ENCODE measurements around the gene SLC17A7. TPM values are rescaled to one million over a fixed set of nuclear protein-coding genes. Genes with fewer than 3 reads are reported as not detected.
A peak's percentile ranks its signal among the peaks of the same experiment; 100 is the strongest.

SLC17A7 gene
- total and polyA plus RNA-seq, 9 of the 15 experiments (the other 6 are each of a cell fraction or from before 2014, with no cell fraction given), result 1.1 to 15.7 (median 2.4) TPM

DNA sequence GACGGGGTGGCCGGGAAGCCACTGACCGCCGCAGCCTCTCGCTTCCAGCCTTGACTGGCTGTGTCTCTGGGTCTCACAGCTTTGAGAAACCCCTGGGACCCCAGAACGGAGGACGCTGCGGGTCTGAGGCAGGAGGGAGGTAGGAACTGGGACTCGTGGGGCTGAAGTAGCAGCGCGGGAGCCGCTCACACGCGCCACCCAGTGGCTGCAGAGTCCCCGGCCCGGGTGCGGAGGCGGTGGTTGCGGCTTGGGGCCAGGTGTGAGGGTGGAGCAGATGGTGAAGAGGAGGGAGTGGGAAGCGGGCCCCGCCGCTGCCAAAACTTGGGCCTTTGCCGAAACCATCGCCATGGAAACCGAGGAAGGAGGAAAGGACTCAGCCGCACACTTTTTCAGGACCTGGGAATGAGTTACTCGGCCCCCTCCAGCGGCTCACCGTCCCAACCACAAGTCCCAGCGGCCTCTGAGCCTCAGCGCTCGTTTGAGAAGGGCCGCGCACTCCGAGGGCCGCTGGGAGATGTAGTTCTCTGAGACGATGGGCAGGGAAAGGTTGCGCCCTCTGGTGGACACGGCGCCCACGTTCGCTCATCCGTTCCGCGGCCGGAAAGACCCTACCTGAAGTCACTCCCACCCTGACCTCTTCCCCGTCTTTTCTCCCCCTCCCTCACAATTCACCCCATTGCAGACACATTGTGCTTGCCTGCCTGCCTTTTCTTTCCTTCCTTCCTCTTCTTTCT lies 2.2 kb upstream of the SLC17A7 start (continued):
- TF ChIP-seq, protein P1, sequence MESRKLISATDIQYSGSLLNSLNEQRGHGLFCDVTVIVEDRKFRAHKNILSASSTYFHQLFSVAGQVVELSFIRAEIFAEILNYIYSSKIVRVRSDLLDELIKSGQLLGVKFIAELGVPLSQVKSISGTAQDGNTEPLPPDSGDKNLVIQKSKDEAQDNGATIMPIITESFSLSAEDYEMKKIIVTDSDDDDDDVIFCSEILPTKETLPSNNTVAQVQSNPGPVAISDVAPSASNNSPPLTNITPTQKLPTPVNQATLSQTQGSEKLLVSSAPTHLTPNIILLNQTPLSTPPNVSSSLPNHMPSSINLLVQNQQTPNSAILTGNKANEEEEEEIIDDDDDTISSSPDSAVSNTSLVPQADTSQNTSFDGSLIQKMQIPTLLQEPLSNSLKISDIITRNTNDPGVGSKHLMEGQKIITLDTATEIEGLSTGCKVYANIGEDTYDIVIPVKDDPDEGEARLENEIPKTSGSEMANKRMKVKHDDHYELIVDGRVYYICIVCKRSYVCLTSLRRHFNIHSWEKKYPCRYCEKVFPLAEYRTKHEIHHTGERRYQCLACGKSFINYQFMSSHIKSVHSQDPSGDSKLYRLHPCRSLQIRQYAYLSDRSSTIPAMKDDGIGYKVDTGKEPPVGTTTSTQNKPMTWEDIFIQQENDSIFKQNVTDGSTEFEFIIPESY (CRISPR knock-in tag; IDR thresholded peaks at IDR 0.05), result peak; percentile 93
- 0 out of 2 replicates have a peak, but pooled peaks have one; percentile 5 for TF ChIP-seq ZNF324 (CRISPR knock-in tag; IDR thresholded peaks at IDR 0.05)
- peak; percentile 96 for TF ChIP-seq ZNF197 (CRISPR knock-in tag; IDR thresholded peaks at IDR 0.05; ENCODE audit: low read depth)
- 0 out of 2 replicates have a peak, but pooled peaks have one; percentile 29 for TF ChIP-seq THAP7 (CRISPR knock-in tag; IDR thresholded peaks at IDR 0.05)
- TF ChIP-seq NR1H2 (CRISPR knock-in tag; IDR thresholded peaks at IDR 0.05), result peak; percentile 62; the same call in 1 of the 2 replicates
- TF ChIP-seq PHF21A (IDR thresholded peaks at IDR 0.05; ENCODE audit: borderline replicate concordance, low read depth), result peak; percentile 58; the same call in 1 of the 2 replicates
- TF ChIP-seq MAX (CRISPR knock-in tag; IDR thresholded peaks at IDR 0.05), result peak; percentile 84
- TF ChIP-seq ZNF395 (CRISPR knock-in tag; IDR thresholded peaks at IDR 0.05), result peak; percentile 88
- TF ChIP-seq ZEB2 (IDR thresholded peaks at IDR 0.05), result peak; percentile 73; the same call in 1 of the 2 replicates
- TF ChIP-seq, protein P2, sequence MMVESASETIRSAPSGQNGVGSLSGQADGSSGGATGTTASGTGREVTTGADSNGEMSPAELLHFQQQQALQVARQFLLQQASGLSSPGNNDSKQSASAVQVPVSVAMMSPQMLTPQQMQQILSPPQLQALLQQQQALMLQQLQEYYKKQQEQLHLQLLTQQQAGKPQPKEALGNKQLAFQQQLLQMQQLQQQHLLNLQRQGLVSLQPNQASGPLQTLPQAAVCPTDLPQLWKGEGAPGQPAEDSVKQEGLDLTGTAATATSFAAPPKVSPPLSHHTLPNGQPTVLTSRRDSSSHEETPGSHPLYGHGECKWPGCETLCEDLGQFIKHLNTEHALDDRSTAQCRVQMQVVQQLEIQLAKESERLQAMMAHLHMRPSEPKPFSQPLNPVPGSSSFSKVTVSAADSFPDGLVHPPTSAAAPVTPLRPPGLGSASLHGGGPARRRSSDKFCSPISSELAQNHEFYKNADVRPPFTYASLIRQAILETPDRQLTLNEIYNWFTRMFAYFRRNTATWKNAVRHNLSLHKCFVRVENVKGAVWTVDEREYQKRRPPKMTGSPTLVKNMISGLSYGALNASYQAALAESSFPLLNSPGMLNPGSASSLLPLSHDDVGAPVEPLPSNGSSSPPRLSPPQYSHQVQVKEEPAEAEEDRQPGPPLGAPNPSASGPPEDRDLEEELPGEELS (CRISPR knock-in tag; IDR thresholded peaks at IDR 0.05; ENCODE audit: borderline replicate concordance), result no peak
- TF ChIP-seq, protein P3, sequence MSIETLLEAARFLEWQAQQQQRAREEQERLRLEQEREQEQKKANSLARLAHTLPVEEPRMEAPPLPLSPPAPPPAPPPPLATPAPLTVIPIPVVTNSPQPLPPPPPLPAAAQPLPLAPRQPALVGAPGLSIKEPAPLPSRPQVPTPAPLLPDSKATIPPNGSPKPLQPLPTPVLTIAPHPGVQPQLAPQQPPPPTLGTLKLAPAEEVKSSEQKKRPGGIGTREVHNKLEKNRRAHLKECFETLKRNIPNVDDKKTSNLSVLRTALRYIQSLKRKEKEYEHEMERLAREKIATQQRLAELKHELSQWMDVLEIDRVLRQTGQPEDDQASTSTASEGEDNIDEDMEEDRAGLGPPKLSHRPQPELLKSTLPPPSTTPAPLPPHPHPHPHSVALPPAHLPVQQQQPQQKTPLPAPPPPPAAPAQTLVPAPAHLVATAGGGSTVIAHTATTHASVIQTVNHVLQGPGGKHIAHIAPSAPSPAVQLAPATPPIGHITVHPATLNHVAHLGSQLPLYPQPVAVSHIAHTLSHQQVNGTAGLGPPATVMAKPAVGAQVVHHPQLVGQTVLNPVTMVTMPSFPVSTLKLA (conservative IDR thresholded peaks at IDR 0.05), result peak; percentile 78 to 80
- TF ChIP-seq, protein P4, sequence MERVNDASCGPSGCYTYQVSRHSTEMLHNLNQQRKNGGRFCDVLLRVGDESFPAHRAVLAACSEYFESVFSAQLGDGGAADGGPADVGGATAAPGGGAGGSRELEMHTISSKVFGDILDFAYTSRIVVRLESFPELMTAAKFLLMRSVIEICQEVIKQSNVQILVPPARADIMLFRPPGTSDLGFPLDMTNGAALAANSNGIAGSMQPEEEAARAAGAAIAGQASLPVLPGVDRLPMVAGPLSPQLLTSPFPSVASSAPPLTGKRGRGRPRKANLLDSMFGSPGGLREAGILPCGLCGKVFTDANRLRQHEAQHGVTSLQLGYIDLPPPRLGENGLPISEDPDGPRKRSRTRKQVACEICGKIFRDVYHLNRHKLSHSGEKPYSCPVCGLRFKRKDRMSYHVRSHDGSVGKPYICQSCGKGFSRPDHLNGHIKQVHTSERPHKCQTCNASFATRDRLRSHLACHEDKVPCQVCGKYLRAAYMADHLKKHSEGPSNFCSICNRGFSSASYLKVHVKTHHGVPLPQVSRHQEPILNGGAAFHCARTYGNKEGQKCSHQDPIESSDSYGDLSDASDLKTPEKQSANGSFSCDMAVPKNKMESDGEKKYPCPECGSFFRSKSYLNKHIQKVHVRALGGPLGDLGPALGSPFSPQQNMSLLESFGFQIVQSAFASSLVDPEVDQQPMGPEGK (CRISPR knock-in tag; IDR thresholded peaks at IDR 0.05; ENCODE audit: borderline replicate concordance), result no peak
- TF ChIP-seq, protein P5, sequence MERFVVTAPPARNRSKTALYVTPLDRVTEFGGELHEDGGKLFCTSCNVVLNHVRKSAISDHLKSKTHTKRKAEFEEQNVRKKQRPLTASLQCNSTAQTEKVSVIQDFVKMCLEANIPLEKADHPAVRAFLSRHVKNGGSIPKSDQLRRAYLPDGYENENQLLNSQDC (CRISPR knock-in tag; IDR thresholded peaks at IDR 0.05), result 0 out of 2 replicates have a peak, but pooled peaks have one; percentile 16
